Measurements from ENCODE around the gene RERE. TPM values are rescaled to one million over a fixed set of nuclear protein-coding genes. Genes with fewer than 3 reads are reported as not detected.

RERE gene
- total RNA-seq, 4 donors from 2014 or later: 51.2 to 1,226 (median 253) TPM

DNA sequence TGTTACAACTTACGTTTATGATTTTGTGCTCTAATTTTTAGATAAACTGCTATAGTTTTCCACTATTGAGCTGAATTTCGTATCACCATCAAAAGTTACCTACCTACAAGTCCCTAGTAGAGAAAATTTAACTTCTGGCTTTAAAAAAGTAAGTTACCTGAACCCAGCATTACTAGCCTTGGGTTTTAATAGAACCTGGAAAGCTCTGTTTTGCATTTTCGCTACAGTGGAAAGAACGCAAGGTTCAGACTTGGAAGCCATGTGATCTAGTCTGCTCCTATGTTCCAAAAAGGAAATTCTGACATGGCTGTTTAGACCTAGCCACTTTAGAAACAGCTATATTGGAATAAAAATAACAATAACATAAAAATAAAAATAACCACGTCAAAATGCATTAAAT lies 389.0 kb downstream of the RERE start:
- H3K4me1 ChIP-seq: peaks cover 9 to 14% of the 10 kb centered on the region in 2 donors
- DNase-seq: no peak
- no peaks in the 10 kb centered on the region for H3K36me3 ChIP-seq
- H3K9me3 ChIP-seq: no peaks in the 10 kb centered on the region
- no peak overlapping the region for H3K4me3 ChIP-seq
- no peaks in the 10 kb centered on the region for H3K27me3 ChIP-seq
- no peak overlapping the region for H3K27ac ChIP-seq
- intact Hi-C loops (cut with DNase I; ENCODE audit: low total_unique reads): loop anchor here (10.0 kb wide), 1 partner anchor 54 kb away; no protein-coding TSS in a partner anchor
- TF ChIP-seq CTCF (IDR thresholded peaks at IDR 0.05) (no peak), POLR2A (IDR thresholded peaks at IDR 0.05) (no peak)

DNA sequence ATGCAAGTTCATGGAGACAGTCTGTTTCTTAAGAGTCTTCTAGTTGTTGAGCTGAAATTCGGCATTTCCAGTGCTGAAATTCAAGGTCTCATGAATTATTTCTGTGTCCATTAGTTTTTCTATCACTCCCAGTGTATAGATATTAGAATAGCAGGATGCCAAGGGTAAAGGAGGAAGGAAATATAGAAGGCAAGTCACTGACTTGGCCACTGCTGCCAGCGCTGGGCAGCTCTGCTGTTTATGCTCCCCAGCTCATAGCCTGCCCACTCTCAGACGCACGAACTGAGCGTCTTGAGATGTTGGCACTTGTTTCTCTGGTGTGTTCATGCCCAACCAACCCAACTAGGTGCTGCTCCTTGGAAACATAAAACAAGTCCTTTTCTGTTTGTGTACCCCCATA lies 389.5 kb downstream of the RERE start:
- peaks cover 9 to 14% of the 10 kb centered on the region in 2 donors for H3K4me1 ChIP-seq
- intact Hi-C loops (cut with DNase I; ENCODE audit: low total_unique reads): loop anchor here (10.0 kb wide), 1 partner anchor 53 kb away; no protein-coding TSS in a partner anchor

DNA sequence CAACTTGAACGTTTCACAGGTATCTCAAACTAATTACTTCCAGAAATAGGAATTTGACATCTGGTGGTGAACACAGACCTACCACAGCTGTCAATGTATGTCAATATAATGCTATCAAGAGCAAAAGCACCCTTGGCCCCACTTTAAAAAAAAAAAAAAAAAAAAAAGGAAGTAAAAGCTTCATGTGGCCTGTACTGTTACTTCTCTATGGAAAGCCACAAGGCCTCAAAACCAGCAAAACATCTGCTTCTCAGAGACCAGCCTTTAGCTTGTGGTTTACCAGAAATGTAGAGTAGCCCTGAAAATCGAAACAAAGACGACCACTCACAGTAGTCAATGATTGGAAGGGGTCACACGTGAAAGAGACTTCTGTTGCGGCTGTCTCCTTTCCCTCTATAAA lies 389.9 kb downstream of the RERE start:
- Histone ChIP-seq H3K4me3 (no peak overlapping the region), H3K36me3 (no peaks in the 10 kb centered on the region), H3K27me3 (no peaks in the 10 kb centered on the region), H3K4me1 (peaks cover 9 to 14% of the 10 kb centered on the region in 2 donors), H3K9me3 (no peaks in the 10 kb centered on the region), H3K27ac (peak overlapping the region; percentile 34 to 99)
- TF ChIP-seq CTCF (IDR thresholded peaks at IDR 0.05) (no peak), POLR2A (IDR thresholded peaks at IDR 0.05) (no peak)
- intact Hi-C loops (cut with DNase I; ENCODE audit: low total_unique reads): loop anchor here (10.0 kb wide), 1 partner anchor 53 kb away; no protein-coding TSS in a partner anchor
- DNase-seq: no peak

More for the DNA sequence above, 389.5 kb downstream of the RERE start:
- no peak overlapping the region for H3K27ac ChIP-seq
- no peak overlapping the region for H3K4me3 ChIP-seq
- TF ChIP-seq POLR2A (IDR thresholded peaks at IDR 0.05): no peak
- TF ChIP-seq CTCF (IDR thresholded peaks at IDR 0.05): no peak
- H3K27me3 ChIP-seq: no peaks in the 10 kb centered on the region
- no peaks in the 10 kb centered on the region for H3K9me3 ChIP-seq
- DNase-seq: no peak
- H3K36me3 ChIP-seq: no peaks in the 10 kb centered on the region

GRCh38 chr1:8426996-8427395 lies 390.4 kb downstream of the RERE start:
- intact Hi-C loops (cut with DNase I; ENCODE audit: low total_unique reads): loop anchor here (10.0 kb wide), 1 partner anchor 52 kb away; no protein-coding TSS in a partner anchor
- Histone ChIP-seq H3K9me3 (no peaks in the 10 kb centered on the region), H3K27me3 (no peaks in the 10 kb centered on the region), H3K36me3 (no peaks in the 10 kb centered on the region), H3K4me3 (no peak overlapping the region), H3K4me1 (peaks cover 9 to 14% of the 10 kb centered on the region in 2 donors), H3K27ac (peak overlapping the region; percentile 34 to 99)
- TF ChIP-seq POLR2A (IDR thresholded peaks at IDR 0.05) (no peak), CTCF (IDR thresholded peaks at IDR 0.05) (no peak)
- DNase-seq: no peak

- peaks cover 9 to 14% of the 10 kb centered on the region in 2 donors for H3K4me1 ChIP-seq
- peak overlapping the region; percentile 99 to 100 for H3K27ac ChIP-seq
Measured at GRCh38 chr1:8425781-8426161, 391.7 kb downstream of the RERE start.

More at GRCh38 chr1:8425781-8426161, 391.7 kb downstream of the RERE start:
- Histone ChIP-seq H3K36me3 (no peaks in the 10 kb centered on the region), H3K9me3 (no peaks in the 10 kb centered on the region), H3K27me3 (no peaks in the 10 kb centered on the region), H3K4me3 (no peak overlapping the region)
- TF ChIP-seq POLR2A (IDR thresholded peaks at IDR 0.05) (no peak), CTCF (IDR thresholded peaks at IDR 0.05) (no peak)
- DNase-seq: no peak
- intact Hi-C loops (cut with DNase I; ENCODE audit: low total_unique reads): loop anchor here (10.0 kb wide), 1 partner anchor 51 kb away; no protein-coding TSS in a partner anchor

All from uterus (tissue), 4 donors.